GM19240 (cell line): ENCODE data around the gene TNFRSF11A.

Experiments used
- DNase-seq: peaks from one replicate; pipeline ENCODE4 v3.0.0; 2011; ENCODE audit warnings: low spot score; ENCODE audit not compliant: insufficient read length

The TNFRSF11A gene

DNA sequence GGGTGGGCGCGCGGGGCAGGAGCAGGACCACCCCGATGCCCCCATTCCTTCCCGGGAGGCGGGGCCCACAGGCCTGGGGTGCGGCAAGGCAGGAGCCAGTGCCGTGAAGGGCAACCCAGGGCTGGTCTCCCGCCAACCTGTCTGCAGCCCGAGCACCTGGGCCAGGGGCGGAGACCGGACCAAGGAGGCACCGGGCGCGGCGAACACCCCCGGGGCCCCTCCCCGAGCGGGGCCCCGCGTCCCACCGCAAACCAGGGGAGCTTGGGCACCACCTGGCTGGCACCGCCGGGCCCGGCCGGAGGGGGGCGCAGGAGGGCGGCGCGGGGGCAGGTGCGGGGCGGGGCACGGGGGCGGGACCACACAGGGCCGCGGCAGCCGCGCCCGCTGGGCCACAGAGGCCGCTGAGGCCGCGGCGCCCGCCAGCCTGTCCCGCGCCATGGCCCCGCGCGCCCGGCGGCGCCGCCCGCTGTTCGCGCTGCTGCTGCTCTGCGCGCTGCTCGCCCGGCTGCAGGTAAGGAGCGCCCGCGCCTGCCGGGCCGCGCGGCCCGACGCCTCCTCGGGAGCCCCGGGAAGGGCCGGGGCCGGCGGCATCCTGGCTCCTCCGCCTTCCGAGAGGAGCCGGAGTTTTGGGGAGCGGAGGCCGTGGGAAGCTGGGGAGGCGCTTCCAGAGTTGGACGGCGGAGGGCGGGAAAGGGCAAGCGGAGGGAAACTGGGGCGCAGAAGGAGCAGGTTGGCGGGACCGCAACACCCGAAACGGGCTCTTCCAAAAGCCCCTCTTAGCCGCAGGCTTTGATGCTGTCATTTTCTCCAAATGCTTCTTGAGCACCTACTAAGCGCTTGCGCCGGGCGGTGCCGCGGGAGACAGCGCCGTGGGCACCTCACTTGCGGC is at the start of gene TNFRSF11A:
Gene TNFRSF11A (plus strand): TSS at position 394 of the 889 bp plus-strand sequence. CDS start 43 bp downstream, at position 437.
- peak; percentile 50 for DNase-seq

DNA sequence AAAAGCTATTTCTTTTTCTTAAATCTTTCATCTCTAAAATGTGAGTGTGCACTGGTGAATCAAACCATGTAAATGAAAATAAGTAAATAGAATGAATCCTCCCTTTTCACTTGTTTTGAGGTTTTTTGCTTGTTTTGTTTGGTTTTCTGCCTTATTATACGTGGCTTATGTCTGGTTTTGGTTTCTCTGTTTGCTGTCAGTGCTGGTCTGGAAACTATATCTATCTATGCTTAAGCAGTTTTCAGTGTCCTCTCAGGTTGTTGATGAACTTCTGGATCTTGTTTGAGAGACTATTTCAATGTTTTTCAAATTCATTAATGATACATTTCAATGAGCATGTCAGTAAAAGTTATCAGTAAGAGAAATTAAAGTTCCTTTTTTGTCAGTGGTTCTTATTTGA is 48.1 kb upstream of the TNFRSF11A start:
- DNase-seq = no peak

DNA sequence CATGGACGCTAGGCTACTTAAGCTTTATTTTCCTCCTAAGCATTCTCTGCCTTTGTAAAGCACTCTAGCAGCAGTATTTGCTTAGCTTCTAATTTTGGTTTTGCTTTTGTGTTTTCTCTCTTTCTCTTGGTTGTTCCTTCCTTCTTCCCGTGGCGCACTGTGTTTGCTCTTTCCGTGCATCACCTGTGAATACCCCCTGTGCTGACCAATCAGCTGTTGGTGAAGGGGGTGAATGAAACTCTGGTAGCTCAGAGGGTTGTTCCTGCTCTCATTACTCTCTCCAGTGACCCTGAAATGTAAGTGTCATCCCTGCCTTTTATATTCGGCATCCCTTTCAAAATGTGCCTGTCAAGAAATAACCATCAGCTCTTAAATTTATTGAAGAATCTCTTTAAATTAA is 45.5 kb upstream of the TNFRSF11A start:
- DNase-seq = no peak

DNA sequence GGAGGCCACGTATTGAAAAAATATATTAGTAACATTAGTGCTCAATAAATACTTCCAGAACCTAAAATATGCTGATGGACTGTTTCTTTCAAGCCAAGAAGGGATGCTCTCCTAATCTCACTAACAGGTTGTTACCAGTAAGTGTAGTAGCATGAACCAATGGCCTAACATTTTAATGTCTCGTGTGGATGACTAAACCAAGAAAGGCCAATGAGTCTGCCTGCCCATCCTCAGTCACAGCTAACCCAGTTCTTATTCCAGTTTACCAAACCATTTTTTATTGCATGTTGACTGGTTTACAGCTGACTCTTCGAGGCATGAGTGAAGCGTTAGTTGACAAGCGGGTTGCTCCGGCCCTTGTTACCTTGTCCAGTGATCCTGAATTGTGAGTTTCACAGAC is 45.1 kb upstream of the TNFRSF11A start:
- DNase-seq = no peak

DNA sequence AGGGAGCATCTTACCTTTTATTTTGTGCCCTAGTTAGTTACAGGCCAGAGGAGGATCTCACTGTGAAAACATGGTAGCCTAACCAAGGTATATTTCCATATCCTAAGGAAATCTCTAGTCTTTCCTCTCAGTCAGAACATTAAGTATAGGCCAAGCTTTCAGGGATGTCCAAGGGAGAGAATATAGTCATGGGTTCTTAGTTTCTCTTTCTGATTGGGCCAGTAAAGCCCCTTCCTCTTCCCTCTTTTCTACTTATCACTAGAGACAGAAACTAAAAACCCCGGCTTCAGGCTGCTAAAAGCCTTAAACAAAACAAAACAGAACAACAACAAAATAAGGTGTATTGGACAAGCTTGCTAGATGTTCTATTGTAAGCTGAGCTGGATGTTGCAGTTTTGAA is 44.3 kb upstream of the TNFRSF11A start:
- no peak for DNase-seq

DNA sequence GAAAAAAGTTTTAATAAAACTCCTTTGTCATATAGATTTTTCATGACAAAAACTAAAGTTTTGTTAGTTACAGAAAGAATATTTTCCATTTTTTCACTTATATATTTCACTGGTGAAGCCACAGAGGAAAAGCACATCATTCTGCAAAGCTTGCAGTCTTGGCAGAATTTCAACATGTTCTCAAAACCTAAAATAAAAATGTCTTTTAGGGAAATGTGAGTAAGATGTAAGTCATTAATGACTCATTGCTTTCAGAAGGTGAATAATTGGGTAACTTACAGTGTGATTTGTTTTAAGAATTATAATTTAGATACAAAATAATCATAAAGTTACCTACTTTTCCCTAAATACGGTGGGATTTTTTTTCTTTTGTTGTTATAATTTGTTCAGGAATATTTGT is 43.4 kb upstream of the TNFRSF11A start:
- DNase-seq = no peak

DNA sequence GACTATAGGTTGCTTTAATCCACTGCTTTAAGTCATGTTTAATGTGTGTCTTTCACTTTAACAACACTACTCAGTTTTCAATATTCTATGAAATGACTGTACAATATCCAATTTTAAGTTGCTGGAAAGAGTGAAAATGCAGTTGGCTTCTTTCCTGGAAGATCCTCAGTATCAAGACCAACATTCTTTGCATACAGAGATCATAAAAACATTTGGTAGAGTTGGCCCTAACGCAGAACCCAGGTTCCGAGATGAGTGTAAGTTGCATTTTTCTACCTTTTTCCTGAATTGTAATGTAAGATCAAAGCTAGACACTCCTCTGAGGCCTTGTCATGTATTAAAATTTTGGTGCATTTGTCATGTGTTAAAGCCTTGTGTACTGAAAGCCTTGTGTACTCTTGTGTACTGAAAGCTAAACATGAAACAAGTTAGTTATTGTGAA is 42.9 kb upstream of the TNFRSF11A start:
- no peak for DNase-seq

DNA sequence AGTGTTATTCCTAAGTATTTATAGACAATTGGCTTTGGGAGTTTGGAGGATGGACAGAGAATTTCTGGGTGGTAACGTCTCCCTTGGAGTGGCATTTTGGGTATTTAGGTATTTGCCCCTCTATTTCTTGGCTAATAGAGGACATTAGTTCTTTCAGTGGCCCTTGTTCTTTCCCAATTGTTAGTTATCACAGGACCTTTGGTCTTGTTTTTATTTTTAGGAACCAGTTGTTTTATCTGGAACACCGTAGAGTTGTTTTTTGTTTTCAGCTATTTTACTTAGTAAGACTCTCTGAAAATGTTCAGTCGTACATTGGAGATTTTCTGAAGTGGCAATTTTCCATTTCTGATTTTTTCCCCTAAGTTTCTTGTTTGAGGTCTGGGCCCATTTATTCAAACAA is 40.5 kb upstream of the TNFRSF11A start:
- no peak for DNase-seq

DNA sequence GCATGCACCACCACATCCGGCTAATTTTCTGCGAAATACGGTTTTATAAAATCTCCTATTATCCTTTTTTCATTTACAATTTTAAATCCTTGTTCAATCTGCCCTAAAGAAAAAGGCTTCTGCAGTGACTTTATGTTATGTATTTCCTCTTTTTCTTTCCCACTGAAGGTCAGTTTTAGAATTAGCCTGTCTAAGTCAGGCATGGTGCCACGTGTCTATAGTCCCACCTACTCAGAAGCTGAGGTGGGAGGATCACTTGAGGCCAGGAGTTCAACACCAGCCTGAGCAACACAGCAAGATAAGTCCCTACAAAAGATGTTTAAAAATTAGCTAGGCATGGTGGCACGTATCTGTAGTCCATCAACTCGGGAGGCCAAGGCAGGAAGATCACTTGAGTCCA is 39.8 kb upstream of the TNFRSF11A start:
- DNase-seq = no peak

DNA sequence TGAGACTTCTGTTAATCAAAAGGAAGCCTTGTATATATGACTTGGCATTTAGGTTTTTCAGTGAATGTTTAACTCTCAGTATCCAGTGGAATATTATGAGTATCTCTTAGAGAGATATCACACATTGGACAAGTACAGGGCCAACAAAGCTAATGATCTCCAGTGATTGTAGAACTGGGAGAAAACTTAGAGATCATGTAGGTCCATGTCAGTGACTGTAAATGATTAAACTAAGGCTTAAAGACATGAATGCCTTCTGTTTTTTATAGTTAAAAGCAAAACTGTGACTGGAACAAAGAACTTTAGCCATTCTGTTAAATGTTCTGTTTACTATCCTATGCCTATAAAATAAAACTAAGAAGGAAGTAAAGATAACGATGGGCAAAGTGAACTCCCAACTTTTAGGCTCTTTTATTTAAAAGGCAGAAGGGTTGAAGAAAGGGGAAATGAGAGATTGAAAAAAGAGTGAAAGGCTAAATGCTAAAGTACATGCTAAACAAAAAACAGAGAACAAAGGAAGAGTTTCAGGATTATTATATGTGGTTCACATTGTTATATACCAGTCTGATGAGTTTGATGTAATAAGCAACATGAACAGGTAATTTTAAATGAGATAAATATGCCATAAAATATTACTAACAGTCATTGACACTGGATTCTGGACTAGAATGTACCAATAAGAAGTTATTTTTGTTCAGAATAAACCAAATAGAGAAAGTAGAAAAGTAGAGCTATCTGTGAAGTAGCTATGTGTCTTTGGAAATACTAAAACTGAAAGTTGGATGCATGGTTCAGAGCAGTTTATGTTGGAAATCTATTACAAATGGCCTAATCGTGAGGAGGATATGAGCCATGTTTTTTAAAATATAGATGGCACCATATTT is 37.1 kb upstream of the TNFRSF11A start:
- no peak for DNase-seq

DNA sequence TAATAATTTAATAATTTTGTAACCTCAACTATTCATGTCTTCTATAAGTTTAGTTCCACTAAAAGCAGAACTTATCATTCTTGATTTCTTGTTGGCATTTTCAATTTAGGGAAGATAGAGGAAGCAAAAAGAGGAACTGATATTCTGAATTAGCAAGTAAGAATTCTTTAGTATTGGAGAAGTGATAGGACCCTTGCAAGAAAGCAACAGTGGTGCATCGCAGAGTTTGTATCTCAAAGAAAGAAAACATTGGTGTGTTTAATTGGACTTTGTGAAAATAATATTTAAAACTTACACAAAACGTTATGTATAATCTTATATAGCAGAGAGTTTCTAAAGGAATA is 36.5 kb upstream of the TNFRSF11A start:
- no peak for DNase-seq

DNA sequence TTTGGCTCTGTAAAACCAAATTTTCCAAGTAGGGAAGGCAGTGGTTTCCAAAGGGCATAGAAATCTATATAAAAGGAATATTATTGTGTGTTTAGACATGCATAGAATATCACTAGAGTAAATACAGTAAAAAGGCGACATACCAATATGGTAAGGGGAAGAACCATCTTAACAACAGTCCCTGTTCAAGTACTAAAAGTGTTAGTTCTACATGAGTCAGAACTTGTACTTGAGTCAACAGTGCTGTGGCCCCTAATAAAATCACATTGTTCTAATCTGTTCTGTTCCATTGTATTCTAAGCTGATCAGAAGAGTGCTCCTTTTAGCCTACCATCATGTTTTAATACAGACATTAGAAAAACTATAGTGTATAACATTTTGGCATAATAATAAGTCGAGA is 36.1 kb upstream of the TNFRSF11A start:
- no peak for DNase-seq

DNA sequence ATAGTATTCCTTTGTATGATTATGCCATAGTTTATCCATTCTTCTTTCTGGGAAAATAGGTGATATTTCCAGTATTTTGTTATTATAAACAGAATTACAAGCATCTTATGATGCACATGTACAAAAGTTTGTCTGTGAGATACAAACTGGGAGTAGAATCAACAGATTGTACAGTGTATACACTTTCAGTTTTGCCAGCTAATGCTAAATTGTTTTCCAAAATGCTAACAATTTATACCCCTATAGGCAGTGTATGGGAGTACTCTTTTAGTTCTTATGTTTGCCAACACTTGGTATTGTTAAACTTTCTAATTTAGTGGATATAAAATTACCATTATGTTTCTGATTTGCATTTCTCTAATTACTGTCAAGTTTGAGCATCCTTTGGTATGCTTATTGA is 31.0 kb upstream of the TNFRSF11A start:
- DNase-seq = no peak

DNA sequence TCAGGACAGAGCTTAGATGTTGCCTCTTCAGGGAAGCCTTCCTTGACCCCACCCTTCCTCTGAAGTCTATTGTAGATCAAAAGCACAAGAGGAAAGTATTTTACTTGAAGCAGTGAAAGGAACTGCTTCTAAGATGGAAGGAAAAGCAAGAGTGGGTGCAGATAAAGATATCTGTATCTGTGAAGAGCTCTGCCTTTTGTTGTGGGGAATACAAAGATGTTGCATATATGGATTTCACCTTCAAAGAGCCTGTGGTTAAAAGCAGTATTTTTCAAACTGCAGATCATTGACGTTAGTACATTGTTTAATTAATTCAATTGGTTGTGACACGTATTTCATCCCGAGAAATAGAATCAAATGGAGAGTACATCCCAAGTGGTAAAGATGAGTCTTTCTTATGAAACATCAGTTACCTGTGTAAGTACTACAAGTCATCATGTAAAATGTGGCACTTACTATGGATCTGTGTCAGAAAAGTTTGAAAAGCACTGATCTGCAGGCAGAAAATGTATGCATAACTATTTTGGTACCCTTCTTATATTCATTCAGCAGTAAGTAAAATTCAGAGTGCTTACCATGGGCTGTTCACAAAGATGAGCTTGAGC is 24.6 kb upstream of the TNFRSF11A start:
- DNase-seq = no peak

DNA sequence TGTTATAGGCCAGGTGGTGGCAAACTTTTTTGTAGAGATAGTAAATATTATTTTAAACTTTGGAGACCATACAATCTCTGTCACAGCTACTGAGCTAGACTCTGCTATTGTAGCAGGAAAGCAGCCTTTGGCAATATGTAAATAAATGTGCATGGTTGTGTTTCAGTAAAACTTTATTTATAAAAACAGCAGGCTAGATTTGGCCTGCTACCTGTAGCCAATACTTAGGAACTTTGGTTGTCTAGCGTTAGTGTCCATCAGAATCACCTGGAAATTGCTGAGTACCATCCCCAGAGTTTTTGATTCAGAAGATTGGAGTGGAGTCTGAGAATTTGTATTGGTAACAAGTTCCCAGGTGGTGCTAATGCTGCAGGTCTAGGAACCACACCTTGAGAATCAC is 23.8 kb upstream of the TNFRSF11A start:
- no peak for DNase-seq

DNA sequence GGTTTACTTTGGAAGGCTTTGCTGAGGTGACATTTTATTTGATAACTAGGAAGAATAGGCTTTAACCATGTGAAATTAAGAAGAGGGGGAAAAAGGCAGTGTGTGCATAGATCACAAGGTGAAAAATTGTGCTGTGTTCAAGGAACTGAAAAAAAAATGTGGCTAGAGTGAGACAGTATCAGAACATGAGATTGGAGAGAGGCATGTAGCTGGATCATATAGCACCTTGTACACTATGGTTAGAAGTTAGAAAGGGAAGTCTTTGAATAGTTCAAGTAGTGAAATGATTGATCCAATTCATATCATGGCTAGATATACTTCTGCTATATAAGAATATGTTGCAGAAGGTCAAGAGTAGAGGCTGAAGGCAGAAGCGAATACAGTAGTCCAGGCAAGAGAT is 12.3 kb upstream of the TNFRSF11A start:
- no peak for DNase-seq

DNA sequence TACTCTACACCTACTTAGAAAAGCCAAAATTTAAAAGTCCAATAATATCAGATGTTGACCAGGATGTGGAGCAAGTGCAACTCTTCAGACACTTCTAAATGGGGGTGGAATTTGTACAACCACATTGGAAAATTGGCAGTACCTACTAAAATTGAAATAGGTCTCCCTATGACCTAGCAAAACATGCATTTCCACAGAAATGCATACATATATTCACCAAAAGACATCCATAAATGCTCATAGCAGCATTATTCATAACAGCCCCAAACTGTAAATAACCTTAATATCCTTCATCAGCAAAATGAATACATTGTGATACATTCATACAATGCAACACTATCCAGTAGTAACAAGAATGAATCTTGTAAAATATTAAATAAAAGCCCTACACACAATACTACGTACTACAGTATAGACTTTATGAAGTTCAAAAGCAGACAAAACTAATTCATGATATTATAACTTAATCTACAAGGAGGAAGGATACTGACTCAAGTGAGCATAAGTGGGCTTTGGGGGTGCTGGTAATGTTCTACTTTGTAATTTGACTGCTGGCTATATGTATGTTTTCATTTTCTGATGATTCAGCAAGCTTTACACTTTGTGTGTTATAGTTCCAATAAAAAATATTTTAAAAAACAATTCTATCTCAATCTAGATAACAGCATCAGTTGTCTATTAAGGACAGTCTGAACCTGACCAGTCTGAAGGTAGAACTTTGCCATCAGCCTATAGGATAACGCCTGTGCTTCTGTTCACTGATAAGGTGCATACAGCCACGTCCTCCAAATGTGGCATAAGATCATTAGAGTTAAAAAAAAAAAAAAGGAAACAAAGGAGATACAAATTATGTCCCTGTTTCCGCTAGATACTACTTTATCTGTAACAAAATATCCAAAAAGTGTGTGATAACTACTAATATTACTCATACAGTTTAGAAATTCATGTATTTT is 6.6 kb upstream of the TNFRSF11A start:
- no peak for DNase-seq

DNA sequence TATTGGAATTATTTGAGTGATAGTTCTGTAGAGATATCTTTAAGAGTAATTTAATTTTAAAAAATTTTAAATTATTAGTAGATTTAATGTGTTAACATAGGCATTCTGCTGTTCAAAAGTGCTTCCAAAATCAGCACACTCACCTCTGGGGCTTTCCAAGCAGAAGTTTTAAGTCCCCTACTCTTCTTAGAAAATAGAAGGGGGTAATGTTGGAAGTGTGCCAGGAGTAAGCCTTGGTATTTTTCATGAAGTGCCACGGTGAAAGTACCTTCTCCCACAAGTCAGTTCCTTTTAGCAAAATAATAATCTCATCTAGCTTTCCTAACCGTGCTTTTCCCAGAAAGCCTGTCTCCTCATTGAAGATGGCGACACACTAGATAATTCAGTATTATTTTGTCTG is 3.9 kb upstream of the TNFRSF11A start:
- DNase-seq = no peak

DNA sequence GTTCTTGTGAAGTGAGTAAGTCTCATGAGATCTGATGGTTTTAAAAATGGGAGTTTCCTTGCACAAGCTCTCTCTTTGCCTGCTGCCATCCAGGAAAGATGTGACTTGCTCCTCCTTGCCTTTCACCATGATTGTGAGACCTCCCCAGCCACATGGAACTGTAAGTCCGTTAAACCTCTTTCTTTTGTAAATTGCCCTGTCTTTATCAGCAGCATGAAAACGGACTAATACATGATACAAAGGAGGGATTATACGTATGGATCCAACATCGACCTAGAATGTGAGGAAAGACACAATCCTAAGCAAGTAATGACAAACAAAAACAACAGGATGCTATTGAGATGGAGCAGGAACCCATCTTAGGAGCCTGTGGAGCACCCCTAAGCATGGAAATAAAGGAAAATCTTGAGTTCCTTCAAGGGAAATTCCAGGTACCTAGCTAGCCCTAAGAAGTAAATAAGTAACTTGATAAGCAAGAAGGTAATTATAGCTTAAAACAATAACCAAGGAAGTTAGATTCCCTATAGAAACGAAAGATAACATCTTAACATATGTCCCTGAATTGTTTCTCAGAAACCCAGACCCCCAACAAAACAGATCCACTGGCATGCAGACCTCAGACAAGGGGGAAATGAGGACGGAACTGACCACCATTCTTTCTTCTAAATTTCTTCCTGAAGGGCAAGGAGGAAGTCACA is 1.5 kb upstream of the TNFRSF11A start:
- no peak for DNase-seq

DNA sequence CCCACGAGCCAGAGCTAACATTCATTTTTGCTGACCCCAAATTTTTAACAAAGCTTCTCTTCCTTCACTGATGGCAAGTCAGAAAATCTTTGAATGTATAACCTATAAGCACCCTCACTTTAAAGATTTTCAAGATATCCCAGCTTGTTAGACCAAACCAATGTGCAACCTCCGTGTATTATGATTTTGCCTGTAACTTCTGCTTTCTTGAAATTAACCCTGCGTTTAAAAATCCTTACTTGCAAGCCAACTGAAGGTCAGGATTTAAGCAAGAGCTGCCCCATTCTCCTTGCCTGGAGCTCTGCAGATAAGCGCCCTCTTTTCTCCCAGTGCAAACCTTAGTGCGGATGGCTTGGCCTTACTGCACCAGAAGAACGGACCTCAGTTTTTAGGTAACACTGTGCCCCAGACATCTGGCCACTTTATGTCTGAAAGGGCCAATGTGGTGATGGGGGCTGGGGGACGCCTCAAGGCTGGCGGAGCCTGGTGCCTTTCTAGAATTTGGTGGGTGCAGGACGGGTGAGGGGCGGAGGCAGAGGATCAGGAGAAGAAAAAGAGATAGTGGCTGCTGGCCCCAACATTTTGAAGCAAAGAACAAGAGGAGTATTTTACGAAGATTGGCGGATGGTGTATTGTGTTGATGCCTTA is 805 bp upstream of the TNFRSF11A start:
- DNase-seq = no peak
